Measurements from ENCODE around the gene FN1.

FN1 gene

GRCh38 chr2:215422676-215423075 is 13.2 kb downstream of the FN1 start (continued):
- TF ChIP-seq, protein P1, sequence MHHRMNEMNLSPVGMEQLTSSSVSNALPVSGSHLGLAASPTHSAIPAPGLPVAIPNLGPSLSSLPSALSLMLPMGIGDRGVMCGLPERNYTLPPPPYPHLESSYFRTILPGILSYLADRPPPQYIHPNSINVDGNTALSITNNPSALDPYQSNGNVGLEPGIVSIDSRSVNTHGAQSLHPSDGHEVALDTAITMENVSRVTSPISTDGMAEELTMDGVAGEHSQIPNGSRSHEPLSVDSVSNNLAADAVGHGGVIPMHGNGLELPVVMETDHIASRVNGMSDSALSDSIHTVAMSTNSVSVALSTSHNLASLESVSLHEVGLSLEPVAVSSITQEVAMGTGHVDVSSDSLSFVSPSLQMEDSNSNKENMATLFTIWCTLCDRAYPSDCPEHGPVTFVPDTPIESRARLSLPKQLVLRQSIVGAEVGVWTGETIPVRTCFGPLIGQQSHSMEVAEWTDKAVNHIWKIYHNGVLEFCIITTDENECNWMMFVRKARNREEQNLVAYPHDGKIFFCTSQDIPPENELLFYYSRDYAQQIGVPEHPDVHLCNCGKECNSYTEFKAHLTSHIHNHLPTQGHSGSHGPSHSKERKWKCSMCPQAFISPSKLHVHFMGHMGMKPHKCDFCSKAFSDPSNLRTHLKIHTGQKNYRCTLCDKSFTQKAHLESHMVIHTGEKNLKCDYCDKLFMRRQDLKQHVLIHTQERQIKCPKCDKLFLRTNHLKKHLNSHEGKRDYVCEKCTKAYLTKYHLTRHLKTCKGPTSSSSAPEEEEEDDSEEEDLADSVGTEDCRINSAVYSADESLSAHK (tag by site-specific recombination; IDR thresholded peaks at IDR 0.05), result no peak
- TF ChIP-seq ZNF214 (tag by site-specific recombination; IDR thresholded peaks at IDR 0.05; ENCODE audit: borderline replicate concordance), result no peak
- no peak for TF ChIP-seq ZNF426 (tag by site-specific recombination; IDR thresholded peaks at IDR 0.05)

- CTCF ChIA-PET, result no interaction called here
- H3K9me3 ChIP-seq (ENCODE audit: control insufficient read depth, insufficient read depth, low read depth, low read length), result no peaks in the 10 kb centered on the region; the same call in 1 of the 2 replicates
- no peak overlapping the region for H3K4me3 ChIP-seq (ENCODE audit: low read depth, low read length)
- H3K27ac ChIP-seq (ENCODE audit: extremely low read depth, low read depth, low read length), result no peak overlapping the region
- TF ChIP-seq SCRT2 (tag by site-specific recombination; IDR thresholded peaks at IDR 0.05), result no peak
- TF ChIP-seq ZSCAN5A (tag by site-specific recombination; IDR thresholded peaks at IDR 0.05), result no peak
- TF ChIP-seq PRDM10 (tag by site-specific recombination; IDR thresholded peaks at IDR 0.05), result no peak
- no peak for TF ChIP-seq ELK4 (IDR thresholded peaks at IDR 0.05; ENCODE audit: borderline replicate concordance, low read depth, low read length)
- no peak for TF ChIP-seq ZNF37A (tag by site-specific recombination; IDR thresholded peaks at IDR 0.05)
- TF ChIP-seq ZNF777 (tag by site-specific recombination; IDR thresholded peaks at IDR 0.05; ENCODE audit: borderline replicate concordance), result no peak
- no peak for TF ChIP-seq SALL2 (tag by site-specific recombination; IDR thresholded peaks at IDR 0.05; ENCODE audit: borderline replicate concordance)
- TF ChIP-seq GFI1B (tag by site-specific recombination; IDR thresholded peaks at IDR 0.05), result no peak
- TF ChIP-seq TCF7L2 (IDR thresholded peaks at IDR 0.05; ENCODE audit: borderline replicate concordance, low read depth, low read length), result no peak
- TF ChIP-seq ZFP41 (tag by site-specific recombination; IDR thresholded peaks at IDR 0.05; ENCODE audit: borderline replicate concordance), result no peak
- TF ChIP-seq ZNF610 (tag by site-specific recombination; IDR thresholded peaks at IDR 0.05; ENCODE audit: borderline replicate concordance), result no peak
- no peak for TF ChIP-seq ZNF843 (tag by site-specific recombination; IDR thresholded peaks at IDR 0.05)
- no peak for TF ChIP-seq BCL11A (tag by site-specific recombination; IDR thresholded peaks at IDR 0.05; ENCODE audit: low read depth)
- POLR2A ChIA-PET, result no interaction called here
- H3K36me3 ChIP-seq (ENCODE audit: control insufficient read depth in 2 of 2, insufficient read depth in 1 of 2, low read length in 2 of 2), result peaks cover 42 to 76% of the 10 kb centered on the region in 2 experiments
- no peaks in the 10 kb centered on the region for H3K4me1 ChIP-seq (ENCODE audit: control insufficient read depth, insufficient read depth, low read length)
These were observed 13.9 kb downstream of the FN1 start for GRCh38 chr2:215421859-215422461.
